ENCODE results near the gene MOB3B.

Gene MOB3B

DNA sequence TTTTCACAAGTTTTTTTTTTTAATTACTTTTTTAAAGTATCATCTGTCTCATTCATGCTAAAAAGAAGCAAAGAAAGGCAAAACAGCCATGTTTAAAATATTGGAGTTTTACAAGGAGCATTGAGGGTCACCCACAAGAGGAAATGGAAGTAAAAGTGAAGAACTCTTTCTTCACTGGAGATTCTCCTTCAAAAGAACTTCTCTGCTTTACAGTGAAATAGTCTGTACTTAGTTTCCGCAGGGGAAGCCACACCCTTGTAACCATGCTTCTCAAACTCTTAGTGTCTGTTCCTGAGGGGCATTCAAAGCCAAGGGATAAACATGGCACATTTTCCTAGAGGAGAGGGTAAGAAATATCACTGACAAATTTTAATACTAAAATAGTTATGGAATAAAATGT, 35.1 kb upstream of the MOB3B start:
- no peaks in the 10 kb centered on the region for H3K9me3 ChIP-seq (ENCODE audit: control insufficient read depth in 2 of 2, low read length in 2 of 2)
- no peaks in the 10 kb centered on the region for H3K27me3 ChIP-seq (ENCODE audit: control insufficient read depth in 2 of 2, insufficient read depth in 2 of 2, low read length in 2 of 2)
- peaks cover 0 to 3% of the 10 kb centered on the region in 2 donors for H3K4me1 ChIP-seq (ENCODE audit: control insufficient read depth in 2 of 2, insufficient read depth in 2 of 2, low read length in 2 of 2)
- no peak overlapping the region for H3K27ac ChIP-seq (ENCODE audit: low read depth in 2 of 2, low read length in 2 of 2)
- peaks cover 3 to 4% of the 10 kb centered on the region in 2 donors for H3K36me3 ChIP-seq (ENCODE audit: control insufficient read depth in 2 of 2, insufficient read depth in 2 of 2, low read length in 2 of 2)
- no peak overlapping the region for H3K9ac ChIP-seq (ENCODE audit: low read depth in 1 of 2, low read length in 2 of 2)
- H3K4me3 ChIP-seq (ENCODE audit: low read length in 2 of 2), result no peak overlapping the region

DNA sequence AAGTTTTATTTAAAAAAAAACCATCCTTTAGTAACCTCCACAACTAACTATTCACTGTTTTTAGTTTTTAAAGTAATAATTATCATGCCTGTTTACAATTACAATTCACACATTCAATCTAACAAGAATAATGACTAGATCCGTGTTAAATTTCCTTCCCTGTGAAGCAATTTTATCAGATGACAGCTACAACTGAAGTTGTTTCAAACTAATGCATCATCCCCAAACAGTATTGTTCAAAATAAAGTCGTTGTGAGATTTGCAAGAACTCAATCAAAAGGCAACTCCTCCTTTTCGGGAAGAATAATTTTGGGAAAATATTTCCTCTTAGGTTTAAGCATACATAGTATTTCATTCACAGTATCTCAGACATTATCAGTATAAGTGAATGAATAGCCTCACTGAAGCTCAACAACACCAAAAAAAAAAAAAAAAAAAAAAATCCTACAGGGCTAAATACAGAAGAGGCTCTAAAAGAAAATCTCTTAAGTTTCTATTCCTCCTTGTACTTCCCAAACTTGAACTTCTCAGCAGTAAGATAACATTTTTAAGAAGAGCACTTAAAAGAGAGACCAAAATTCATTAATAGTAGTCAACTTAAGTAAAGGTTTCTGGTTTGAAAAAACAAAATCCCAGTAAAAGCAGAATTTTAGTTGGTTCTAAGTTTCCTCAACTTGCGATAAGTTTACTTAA, 34.3 kb upstream of the MOB3B start:
- Histone ChIP-seq H3K9me3 (ENCODE audit: control insufficient read depth in 2 of 2, low read length in 2 of 2) (no peaks in the 10 kb centered on the region), H3K27ac (ENCODE audit: low read depth in 2 of 2, low read length in 2 of 2) (no peak overlapping the region), H3K9ac (ENCODE audit: low read depth in 1 of 2, low read length in 2 of 2) (no peak overlapping the region), H3K4me1 (ENCODE audit: control insufficient read depth in 2 of 2, insufficient read depth in 2 of 2, low read length in 2 of 2) (peaks cover 0 to 3% of the 10 kb centered on the region in 2 donors), H3K36me3 (ENCODE audit: control insufficient read depth in 2 of 2, insufficient read depth in 2 of 2, low read length in 2 of 2) (peaks cover 4 to 7% of the 10 kb centered on the region in 2 donors), H3K27me3 (ENCODE audit: control insufficient read depth in 2 of 2, insufficient read depth in 2 of 2, low read length in 2 of 2) (no peaks in the 10 kb centered on the region), H3K4me3 (ENCODE audit: low read length in 2 of 2) (no peak overlapping the region)

DNA sequence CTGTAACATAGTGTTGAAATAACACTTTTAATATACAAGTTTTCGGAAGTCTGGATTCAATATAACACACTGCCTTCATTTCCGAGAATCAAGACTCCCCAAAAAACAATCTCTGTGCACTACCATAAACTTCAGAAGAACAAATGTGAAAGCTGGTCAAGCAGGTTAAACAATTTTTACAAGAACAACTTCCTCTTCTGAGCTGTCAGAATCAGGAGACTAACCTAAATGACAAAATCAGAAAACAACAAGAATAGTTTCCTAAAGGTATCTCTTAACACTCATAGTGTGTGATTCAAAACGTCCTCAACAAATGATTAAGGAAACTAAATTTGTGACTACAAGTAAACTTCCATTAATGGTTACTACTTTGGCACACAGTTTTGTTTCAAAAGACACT, 32.1 kb upstream of the MOB3B start:
- Histone ChIP-seq H3K27ac (ENCODE audit: low read depth in 2 of 2, low read length in 2 of 2) (no peak overlapping the region), H3K4me1 (ENCODE audit: control insufficient read depth in 2 of 2, insufficient read depth in 2 of 2, low read length in 2 of 2) (peaks cover 0 to 3% of the 10 kb centered on the region in 2 donors), H3K9ac (ENCODE audit: low read depth in 1 of 2, low read length in 2 of 2) (no peak overlapping the region), H3K36me3 (ENCODE audit: control insufficient read depth in 2 of 2, insufficient read depth in 2 of 2, low read length in 2 of 2) (peaks cover 14 to 25% of the 10 kb centered on the region in 2 donors), H3K4me3 (ENCODE audit: low read length in 2 of 2) (no peak overlapping the region), H3K9me3 (ENCODE audit: control insufficient read depth in 2 of 2, low read length in 2 of 2) (no peaks in the 10 kb centered on the region), H3K27me3 (ENCODE audit: control insufficient read depth in 2 of 2, insufficient read depth in 2 of 2, low read length in 2 of 2) (no peaks in the 10 kb centered on the region)

DNA sequence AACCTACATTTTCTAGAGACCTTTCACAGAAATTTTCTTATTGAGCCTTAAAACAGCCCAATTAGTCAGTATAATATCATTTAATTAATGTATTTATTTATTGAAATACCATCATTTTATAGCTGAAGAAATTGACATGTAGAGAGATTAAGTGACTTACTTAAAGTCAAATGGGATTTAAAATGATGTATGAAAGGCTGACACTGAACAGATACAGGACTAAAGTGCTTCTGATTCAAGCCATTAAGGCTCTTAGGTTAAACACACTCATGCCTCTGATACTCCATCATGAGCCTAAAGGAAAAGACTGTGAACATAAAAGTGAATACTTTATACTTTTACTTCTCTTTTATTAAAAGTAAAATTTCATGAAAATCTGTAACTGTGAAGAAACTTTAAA, 30.8 kb upstream of the MOB3B start:
- Histone ChIP-seq H3K9ac (ENCODE audit: low read depth in 1 of 2, low read length in 2 of 2) (no peak overlapping the region), H3K27ac (ENCODE audit: low read depth in 2 of 2, low read length in 2 of 2) (no peak overlapping the region), H3K9me3 (ENCODE audit: control insufficient read depth in 2 of 2, low read length in 2 of 2) (no peaks in the 10 kb centered on the region), H3K27me3 (ENCODE audit: control insufficient read depth in 2 of 2, insufficient read depth in 2 of 2, low read length in 2 of 2) (no peaks in the 10 kb centered on the region), H3K36me3 (ENCODE audit: control insufficient read depth in 2 of 2, insufficient read depth in 2 of 2, low read length in 2 of 2) (peaks cover 20 to 33% of the 10 kb centered on the region in 2 donors), H3K4me3 (ENCODE audit: low read length in 2 of 2) (no peak overlapping the region), H3K4me1 (ENCODE audit: control insufficient read depth in 2 of 2, insufficient read depth in 2 of 2, low read length in 2 of 2) (peaks cover 0 to 3% of the 10 kb centered on the region in 2 donors)

DNA sequence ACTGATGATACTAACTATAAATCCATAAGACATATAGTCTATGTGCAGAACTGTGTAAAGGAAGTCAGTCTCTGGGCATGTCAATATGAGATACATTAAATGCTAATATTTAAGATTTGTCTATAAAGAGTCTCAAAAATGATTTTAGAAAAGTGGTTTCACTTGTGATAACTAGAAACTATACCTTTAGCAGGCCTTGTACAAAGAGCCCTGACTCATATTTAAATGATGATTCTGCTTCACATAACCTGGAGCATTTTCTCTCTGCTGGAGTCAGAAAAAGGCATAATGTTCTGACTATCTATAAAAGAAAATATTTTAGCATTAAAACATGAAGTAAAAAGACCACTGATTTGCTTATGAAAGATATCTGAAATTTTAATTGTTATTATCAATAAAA, 28.7 kb upstream of the MOB3B start:
- peaks cover 27 to 36% of the 10 kb centered on the region in 2 donors for H3K36me3 ChIP-seq (ENCODE audit: control insufficient read depth in 2 of 2, insufficient read depth in 2 of 2, low read length in 2 of 2)
- H3K9ac ChIP-seq (ENCODE audit: low read depth in 1 of 2, low read length in 2 of 2), result no peak overlapping the region
- no peaks in the 10 kb centered on the region for H3K27me3 ChIP-seq (ENCODE audit: control insufficient read depth in 2 of 2, insufficient read depth in 2 of 2, low read length in 2 of 2)
- peaks cover 0 to 3% of the 10 kb centered on the region in 2 donors for H3K4me1 ChIP-seq (ENCODE audit: control insufficient read depth in 2 of 2, insufficient read depth in 2 of 2, low read length in 2 of 2)
- no peaks in the 10 kb centered on the region for H3K9me3 ChIP-seq (ENCODE audit: control insufficient read depth in 2 of 2, low read length in 2 of 2)
- H3K27ac ChIP-seq (ENCODE audit: low read depth in 2 of 2, low read length in 2 of 2), result no peak overlapping the region
- H3K4me3 ChIP-seq (ENCODE audit: low read length in 2 of 2), result no peak overlapping the region

DNA sequence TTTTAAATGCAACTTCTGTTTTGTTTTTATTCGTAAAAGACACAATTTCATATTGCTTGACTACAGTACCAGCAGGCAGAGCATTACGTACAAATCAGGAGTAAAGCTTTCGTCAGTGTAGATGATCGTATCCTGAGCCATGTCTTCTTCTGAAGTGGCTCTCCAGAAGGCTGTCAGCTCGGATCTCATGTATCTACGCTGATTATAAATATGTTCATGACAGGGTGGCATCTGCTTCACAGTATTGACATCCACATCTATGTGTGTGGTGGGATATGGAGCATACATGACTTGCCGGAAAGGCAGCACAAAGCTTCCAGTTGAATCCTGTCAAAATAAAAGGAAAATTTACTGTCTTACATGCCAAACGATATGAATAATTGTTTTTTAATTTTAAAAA, 26.9 kb upstream of the MOB3B start:
- no peaks in the 10 kb centered on the region for H3K27me3 ChIP-seq (ENCODE audit: control insufficient read depth in 2 of 2, insufficient read depth in 2 of 2, low read length in 2 of 2)
- peaks cover 0 to under 1% of the 10 kb centered on the region in 2 donors for H3K4me1 ChIP-seq (ENCODE audit: control insufficient read depth in 2 of 2, insufficient read depth in 2 of 2, low read length in 2 of 2)
- H3K9me3 ChIP-seq (ENCODE audit: control insufficient read depth in 2 of 2, low read length in 2 of 2), result no peaks in the 10 kb centered on the region
- no peak overlapping the region for H3K9ac ChIP-seq (ENCODE audit: low read depth in 1 of 2, low read length in 2 of 2)
- peaks cover 27 to 41% of the 10 kb centered on the region in 2 donors for H3K36me3 ChIP-seq (ENCODE audit: control insufficient read depth in 2 of 2, insufficient read depth in 2 of 2, low read length in 2 of 2)
- no peak overlapping the region for H3K27ac ChIP-seq (ENCODE audit: low read depth in 2 of 2, low read length in 2 of 2)
- H3K4me3 ChIP-seq (ENCODE audit: low read length in 2 of 2), result no peak overlapping the region

DNA sequence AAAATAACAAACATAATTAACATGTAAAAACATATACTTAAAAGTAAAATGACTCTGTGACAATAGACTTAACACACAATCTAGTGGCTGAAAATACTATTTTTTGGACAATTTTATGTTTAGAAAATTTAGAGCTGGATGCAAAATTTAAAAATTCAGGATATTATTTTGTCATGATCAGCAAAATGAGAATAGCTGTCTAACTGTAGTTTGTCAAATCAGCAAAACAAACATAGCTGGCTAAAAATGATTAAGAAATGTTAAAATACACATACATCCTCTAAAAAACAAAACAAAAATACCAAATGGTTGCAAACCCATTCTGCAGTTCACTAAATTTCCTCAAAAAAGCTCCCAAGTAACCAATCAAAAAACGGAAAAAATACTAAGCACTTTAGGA, 25.1 kb upstream of the MOB3B start:
- H3K27me3 ChIP-seq (ENCODE audit: control insufficient read depth in 2 of 2, insufficient read depth in 2 of 2, low read length in 2 of 2), result no peaks in the 10 kb centered on the region
- H3K4me1 ChIP-seq (ENCODE audit: control insufficient read depth in 2 of 2, insufficient read depth in 2 of 2, low read length in 2 of 2), result no peaks in the 10 kb centered on the region
- no peak overlapping the region for H3K9ac ChIP-seq (ENCODE audit: low read depth in 1 of 2, low read length in 2 of 2)
- H3K4me3 ChIP-seq (ENCODE audit: low read length in 2 of 2), result no peak overlapping the region
- no peaks in the 10 kb centered on the region for H3K9me3 ChIP-seq (ENCODE audit: control insufficient read depth in 2 of 2, low read length in 2 of 2)
- peaks cover 30 to 38% of the 10 kb centered on the region in 2 donors for H3K36me3 ChIP-seq (ENCODE audit: control insufficient read depth in 2 of 2, insufficient read depth in 2 of 2, low read length in 2 of 2)
- no peak overlapping the region for H3K27ac ChIP-seq (ENCODE audit: low read depth in 2 of 2, low read length in 2 of 2)

DNA sequence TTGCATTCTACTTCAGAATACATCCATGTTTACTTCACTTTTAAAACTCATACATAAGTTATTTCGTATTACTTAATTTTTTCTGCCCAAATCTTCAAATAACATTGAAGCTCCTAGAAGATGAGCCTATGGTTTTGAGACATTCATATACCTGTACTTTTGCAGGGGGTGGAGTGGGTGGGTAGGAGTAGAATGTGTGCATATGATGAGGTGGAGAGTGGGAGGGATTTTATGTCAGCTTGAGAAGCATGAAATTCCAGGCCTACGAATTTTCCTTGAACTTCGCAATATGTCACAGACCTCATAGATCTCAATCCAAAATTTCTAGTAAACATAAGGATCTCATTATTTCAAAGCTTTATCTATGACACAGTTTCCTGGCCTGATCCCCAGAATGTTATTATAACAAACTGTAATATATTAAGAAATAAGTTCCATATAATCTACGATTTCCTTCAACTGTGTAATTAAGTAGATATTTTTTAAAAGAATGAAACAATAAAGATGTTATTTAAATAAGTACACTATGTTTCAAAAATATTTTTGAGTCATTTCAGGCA, 19.7 kb upstream of the MOB3B start:
- no peak overlapping the region for H3K27ac ChIP-seq (ENCODE audit: low read depth in 2 of 2, low read length in 2 of 2)
- H3K36me3 ChIP-seq (ENCODE audit: control insufficient read depth in 2 of 2, insufficient read depth in 2 of 2, low read length in 2 of 2), result peaks cover 8 to 12% of the 10 kb centered on the region in 2 donors
- no peaks in the 10 kb centered on the region for H3K9me3 ChIP-seq (ENCODE audit: control insufficient read depth in 2 of 2, low read length in 2 of 2)

DNA sequence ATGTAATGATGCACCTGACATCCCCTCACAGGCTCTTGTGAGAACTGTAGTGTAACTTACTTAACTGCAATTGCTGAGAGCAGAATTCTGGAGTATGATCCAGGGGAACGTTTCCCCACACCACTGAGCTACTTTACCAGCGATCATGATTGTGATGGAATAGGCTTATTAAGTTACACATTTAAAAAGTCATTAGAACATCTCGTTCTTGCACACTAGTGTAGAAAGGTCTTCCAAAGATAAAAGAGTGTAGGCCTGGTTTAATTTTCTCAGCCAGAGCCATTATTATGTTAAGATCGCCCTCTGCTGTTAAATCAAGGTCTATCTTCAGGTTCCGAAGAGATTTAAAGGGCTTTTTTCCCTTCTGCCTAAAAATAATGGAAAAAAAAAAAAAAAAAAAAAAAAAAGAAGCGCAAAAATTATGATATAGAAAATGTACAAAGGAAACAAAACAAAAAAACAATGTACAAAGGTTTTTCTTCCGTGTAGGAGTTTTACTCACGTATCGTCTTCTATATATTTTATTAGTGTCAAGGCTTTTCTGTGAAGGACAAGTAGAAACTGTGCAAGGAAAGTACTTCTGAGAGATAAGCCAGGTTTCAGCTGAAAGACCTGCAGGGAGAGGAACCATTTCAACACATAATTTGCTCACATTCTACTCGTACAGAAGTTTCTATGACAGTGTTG, 18.6 kb upstream of the MOB3B start:
- Histone ChIP-seq H3K4me3 (ENCODE audit: low read length in 2 of 2) (no peak overlapping the region), H3K27me3 (ENCODE audit: control insufficient read depth in 2 of 2, insufficient read depth in 2 of 2, low read length in 2 of 2) (no peaks in the 10 kb centered on the region), H3K9ac (ENCODE audit: low read depth in 1 of 2, low read length in 2 of 2) (no peak overlapping the region), H3K4me1 (ENCODE audit: control insufficient read depth in 2 of 2, insufficient read depth in 2 of 2, low read length in 2 of 2) (peaks cover 0 to 4% of the 10 kb centered on the region in 2 donors), H3K27ac (ENCODE audit: low read depth in 2 of 2, low read length in 2 of 2) (no peak overlapping the region), H3K9me3 (ENCODE audit: control insufficient read depth in 2 of 2, low read length in 2 of 2) (no peaks in the 10 kb centered on the region), H3K36me3 (ENCODE audit: control insufficient read depth in 2 of 2, insufficient read depth in 2 of 2, low read length in 2 of 2) (peaks cover 7 to 8% of the 10 kb centered on the region in 2 donors)

More for the DNA sequence above, 19.7 kb upstream of the MOB3B start:
- Histone ChIP-seq H3K9ac (ENCODE audit: low read depth in 1 of 2, low read length in 2 of 2) (no peak overlapping the region), H3K4me3 (ENCODE audit: low read length in 2 of 2) (no peak overlapping the region), H3K4me1 (ENCODE audit: control insufficient read depth in 2 of 2, insufficient read depth in 2 of 2, low read length in 2 of 2) (peaks cover 0 to 4% of the 10 kb centered on the region in 2 donors), H3K27me3 (ENCODE audit: control insufficient read depth in 2 of 2, insufficient read depth in 2 of 2, low read length in 2 of 2) (no peaks in the 10 kb centered on the region)

DNA sequence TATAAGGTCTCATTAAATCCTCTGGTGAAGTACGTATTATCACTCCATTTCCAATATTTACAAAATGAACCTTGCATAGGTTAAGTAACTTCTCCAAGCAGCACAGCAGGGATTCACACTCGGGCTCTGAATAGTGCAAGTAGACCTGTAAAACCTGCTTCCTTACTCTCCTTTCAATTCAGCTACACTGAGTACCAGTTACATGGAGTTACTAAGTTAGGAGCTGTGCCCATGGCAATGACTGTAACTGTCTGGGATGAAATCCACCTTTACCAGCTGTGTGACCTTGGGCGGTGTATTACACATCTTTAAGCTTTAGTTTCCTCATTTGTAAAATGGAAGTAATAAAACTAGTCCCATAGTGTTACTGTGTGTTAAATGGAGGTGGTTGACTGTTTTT, 15.9 kb upstream of the MOB3B start:
- Histone ChIP-seq H3K9ac (ENCODE audit: low read depth in 1 of 2, low read length in 2 of 2) (no peak overlapping the region), H3K36me3 (ENCODE audit: control insufficient read depth in 2 of 2, insufficient read depth in 2 of 2, low read length in 2 of 2) (peaks cover 3% of the 10 kb centered on the region in 2 donors), H3K4me1 (ENCODE audit: control insufficient read depth in 2 of 2, insufficient read depth in 2 of 2, low read length in 2 of 2) (peaks cover 0 to 4% of the 10 kb centered on the region in 2 donors)

More for the DNA sequence above, 15.9 kb upstream of the MOB3B start:
- no peaks in the 10 kb centered on the region for H3K9me3 ChIP-seq (ENCODE audit: control insufficient read depth in 2 of 2, low read length in 2 of 2)
- H3K4me3 ChIP-seq (ENCODE audit: low read length in 2 of 2), result no peak overlapping the region
- H3K27ac ChIP-seq (ENCODE audit: low read depth in 2 of 2, low read length in 2 of 2), result peak overlapping the region in 1 of 2 donors; percentile 1
- no peaks in the 10 kb centered on the region for H3K27me3 ChIP-seq (ENCODE audit: control insufficient read depth in 2 of 2, insufficient read depth in 2 of 2, low read length in 2 of 2)

Data from mucosa of rectum (tissue), 2 donors.